LNCAP (cell line): ENCODE data around the gene COL15A1.

Source experiments
- CTCF ChIP-seq: fragments of 450-650 bp; IDR thresholded peaks from 2 replicates; pipeline ENCODE4 v1.5.1; 2017; ENCODE audit warnings: mild to moderate bottlenecking

COL15A1 gene

GRCh38 chr9:98962181-98962560 lies 18.5 kb downstream of the COL15A1 start:
- TF ChIP-seq CTCF, result no peak

DNA sequence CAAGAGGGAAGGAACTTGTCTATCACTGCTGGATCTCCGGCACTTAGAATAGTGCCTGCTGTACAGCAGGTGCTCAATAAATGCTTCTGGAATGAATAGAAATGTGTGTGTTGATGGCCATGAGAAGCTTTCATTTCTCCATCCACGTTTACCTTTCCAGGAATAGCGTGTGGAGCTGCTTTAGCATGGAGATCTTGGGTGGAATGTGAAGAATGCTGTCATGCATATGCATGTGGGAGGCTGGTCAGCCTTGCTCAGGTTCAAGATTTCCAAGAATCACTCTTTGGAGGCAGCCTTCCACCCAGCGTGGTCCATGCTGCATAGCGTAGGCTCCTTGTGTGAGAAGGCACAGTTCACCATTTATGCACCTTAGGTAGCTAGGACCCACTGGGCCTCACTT lies 19.2 kb downstream of the COL15A1 start:
- TF ChIP-seq CTCF, result no peak

GRCh38 chr9:98964201-98964600 lies 20.5 kb downstream of the COL15A1 start:
- TF ChIP-seq CTCF, result no peak

- no peak for TF ChIP-seq CTCF
These were observed 21.2 kb downstream of the COL15A1 start for GRCh38 chr9:98964911-98965336.

DNA sequence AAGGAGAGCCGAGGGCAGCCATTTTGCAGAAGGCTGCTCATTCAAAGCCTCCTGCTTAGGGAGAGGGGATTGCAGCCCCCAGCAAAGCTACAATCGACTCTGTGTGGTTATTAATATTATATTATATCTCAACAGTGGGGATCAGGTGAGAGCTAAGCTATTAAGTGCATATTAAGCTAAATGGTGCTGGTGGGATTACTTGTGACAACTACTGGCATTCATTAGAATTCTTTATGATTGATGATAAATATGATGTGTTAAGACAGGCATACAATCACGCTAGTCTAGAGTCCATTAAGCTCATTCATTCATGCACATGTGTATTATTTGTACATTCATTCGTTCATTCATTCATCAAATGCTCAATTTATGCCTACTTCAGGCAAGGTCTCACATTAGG lies 23.0 kb downstream of the COL15A1 start:
- TF ChIP-seq CTCF, result no peak

GRCh38 chr9:98967257-98967656 lies 23.6 kb downstream of the COL15A1 start:
- no peak for TF ChIP-seq CTCF

DNA sequence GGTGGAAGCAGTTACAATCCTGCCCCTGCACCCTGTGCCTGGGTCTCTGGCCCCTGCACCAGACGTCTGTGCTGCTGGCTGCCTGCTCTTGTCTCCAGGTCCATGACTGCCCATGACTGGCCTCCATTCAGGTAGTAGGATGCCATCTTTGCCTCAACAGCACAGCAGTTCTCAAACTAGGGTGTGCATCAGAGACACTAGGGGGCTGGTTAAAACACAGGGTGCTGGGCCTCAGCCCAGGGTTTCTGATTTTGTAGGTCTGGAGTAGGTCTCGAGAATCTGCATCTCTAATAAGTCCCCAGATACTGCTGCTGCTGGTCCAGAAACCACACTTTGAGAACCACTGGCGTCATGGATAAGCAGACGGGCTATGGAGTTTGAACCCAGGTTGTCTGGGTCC lies 24.0 kb downstream of the COL15A1 start:
- no peak for TF ChIP-seq CTCF

DNA sequence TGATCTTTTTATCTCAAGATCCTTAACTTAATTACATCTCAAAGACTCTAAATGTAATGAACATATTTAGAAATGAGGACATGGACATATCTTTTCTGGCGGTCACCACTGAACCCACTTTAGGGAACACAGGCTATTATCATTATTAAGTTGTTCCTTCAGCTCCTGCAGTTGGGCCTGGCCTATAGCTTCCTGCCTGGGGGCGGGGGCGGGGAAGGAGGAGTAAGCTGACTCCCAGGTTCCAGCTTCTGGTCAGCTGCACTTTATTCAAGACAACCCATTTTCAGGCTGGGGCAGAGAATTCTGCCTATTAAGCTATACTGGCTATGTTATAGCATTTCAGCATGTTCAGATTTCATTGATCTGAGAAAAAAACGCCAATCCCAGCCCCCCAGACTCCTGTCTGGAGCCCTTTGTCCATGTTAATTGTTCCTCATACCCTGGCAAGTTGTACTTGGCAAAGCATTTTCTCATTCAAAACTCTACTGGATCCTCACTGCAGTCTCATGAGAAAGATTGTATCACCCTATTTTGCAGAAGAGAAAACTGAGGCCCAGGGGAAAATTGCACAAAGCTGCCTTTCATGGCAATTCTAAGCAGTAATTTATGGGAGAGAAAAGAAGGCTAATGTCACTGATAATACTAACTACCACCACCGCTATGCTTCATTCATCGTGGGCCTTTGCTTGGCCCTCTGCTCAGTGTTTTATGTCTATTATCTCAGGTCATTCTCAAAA lies 25.1 kb downstream of the COL15A1 start:
- no peak for TF ChIP-seq CTCF
